ENCODE results near the gene IFNAR1. TPM values are rescaled to one million over a fixed set of nuclear protein-coding genes. Genes with fewer than 3 reads are reported as not detected.

The IFNAR1 gene
- total RNA-seq, 1 donor from 2014 or later = 8.8 TPM

DNA sequence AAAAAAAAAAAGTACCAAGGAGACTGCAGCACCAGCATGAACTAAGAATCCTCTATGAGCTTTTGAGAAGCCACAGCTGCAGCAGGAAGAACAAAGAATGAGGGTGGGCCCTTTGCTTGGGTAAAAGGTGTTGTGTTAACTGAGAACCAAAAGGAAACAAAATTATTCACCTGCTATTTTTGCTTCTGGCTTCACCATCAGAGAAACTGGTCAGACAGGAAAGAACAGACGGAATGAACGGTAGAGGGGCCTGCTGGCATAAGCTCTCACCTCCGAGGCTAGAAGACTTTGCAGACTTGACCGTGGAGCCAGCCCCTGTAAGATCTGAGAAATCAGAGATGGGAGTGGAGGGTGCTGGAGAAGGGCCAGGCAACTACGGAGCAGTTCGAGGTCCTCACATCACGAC, 31.0 kb upstream of the IFNAR1 start:
- no peak for TF ChIP-seq CTCF (conservative IDR thresholded peaks at IDR 0.05; ENCODE audit: low read depth, low read length)
- no peak for DNase-seq (ENCODE audit: low read depth)
- no peak overlapping the region for H3K4me3 ChIP-seq (ENCODE audit: low read depth, low read length)

GRCh38 chr21:33296156-33296555, 28.6 kb upstream of the IFNAR1 start:
- no peak for DNase-seq (ENCODE audit: low read depth)
- H3K4me3 ChIP-seq (ENCODE audit: low read depth, low read length) = no peak overlapping the region
- no peak for TF ChIP-seq CTCF (conservative IDR thresholded peaks at IDR 0.05; ENCODE audit: low read depth, low read length)

- no peak for DNase-seq (ENCODE audit: low read depth)
Observed at GRCh38 chr21:33299181-33299752, 25.5 kb upstream of the IFNAR1 start.

DNA sequence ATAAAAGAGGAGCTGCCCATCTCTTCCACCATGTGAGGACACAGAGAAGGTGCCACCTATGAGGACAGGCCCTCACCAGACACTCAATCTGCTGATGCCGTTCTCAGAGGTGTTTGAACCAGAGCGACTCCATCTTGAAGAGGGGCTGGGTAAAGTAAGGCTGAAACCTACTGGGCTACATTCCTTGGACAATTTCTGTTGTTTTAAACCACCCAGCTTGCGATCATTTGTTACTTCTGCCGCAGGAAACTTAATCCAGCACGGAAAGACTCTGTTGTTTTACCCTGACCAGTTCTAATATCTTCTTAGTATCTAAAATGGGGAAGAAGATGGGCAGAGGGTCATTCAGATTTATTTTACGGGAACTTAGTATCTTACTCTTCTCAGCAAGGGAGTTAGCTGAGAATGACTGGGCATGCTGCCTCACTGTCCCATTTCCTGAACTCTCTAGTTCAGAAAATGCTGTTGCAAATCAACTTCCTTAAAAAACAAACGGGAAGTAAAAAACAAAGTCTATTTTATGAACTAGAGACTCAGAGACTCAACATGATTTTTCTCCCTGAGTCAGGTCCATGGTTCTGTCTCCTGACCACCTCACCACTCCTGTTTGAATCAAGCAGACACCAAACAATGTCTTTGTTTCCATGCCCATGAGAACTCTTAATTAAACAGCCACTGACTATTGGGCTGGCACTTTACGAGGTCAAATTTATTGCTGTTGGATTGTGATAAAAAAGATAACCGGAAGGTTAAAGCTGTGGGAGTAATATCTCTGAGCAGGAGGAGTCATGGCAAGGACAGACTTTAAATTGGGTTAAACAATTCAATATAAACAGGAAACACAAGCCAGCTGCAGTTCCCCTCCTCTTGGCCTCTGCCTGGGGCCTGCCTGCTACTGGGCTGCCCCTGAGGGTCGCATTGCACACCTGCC, 23.8 kb upstream of the IFNAR1 start:
- no peak for DNase-seq (ENCODE audit: low read depth)
- H3K4me3 ChIP-seq (ENCODE audit: low read depth, low read length) = no peak overlapping the region
- no peak for TF ChIP-seq CTCF (conservative IDR thresholded peaks at IDR 0.05; ENCODE audit: low read depth, low read length)

More at GRCh38 chr21:33299181-33299752, 25.5 kb upstream of the IFNAR1 start:
- no peak overlapping the region for H3K4me3 ChIP-seq (ENCODE audit: low read depth, low read length)
- no peak for TF ChIP-seq CTCF (conservative IDR thresholded peaks at IDR 0.05; ENCODE audit: low read depth, low read length)

GRCh38 chr21:33301632-33302002, 23.2 kb upstream of the IFNAR1 start:
- no peak for DNase-seq (ENCODE audit: low read depth)
- no peak for TF ChIP-seq CTCF (conservative IDR thresholded peaks at IDR 0.05; ENCODE audit: low read depth, low read length)
- no peak overlapping the region for H3K4me3 ChIP-seq (ENCODE audit: low read depth, low read length)

DNA sequence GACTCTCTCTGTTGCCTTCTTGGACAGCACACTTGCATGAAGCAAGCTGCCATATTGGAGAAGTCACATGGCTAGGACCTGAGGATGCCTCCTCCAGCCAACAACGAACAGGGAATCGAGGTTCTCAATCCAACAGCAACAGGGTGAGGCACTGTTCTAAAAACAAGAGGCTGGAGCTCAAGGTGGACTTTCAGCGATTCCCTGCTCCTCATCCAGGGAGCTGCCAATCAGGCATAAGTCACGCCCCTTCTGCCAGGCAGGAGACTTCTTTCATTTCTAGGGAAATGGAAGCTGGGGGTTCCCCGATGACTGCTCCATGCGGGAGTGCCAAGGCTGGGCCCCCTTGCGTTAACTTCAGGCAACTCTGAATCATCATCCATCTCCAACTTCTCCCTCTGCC, 22.7 kb upstream of the IFNAR1 start:
- H3K4me3 ChIP-seq (ENCODE audit: low read depth, low read length) = no peak overlapping the region
- TF ChIP-seq CTCF (conservative IDR thresholded peaks at IDR 0.05; ENCODE audit: low read depth, low read length) = no peak
- DNase-seq (ENCODE audit: low read depth) = no peak

Data from epithelial cell of proximal tubule (primary cell).